RWPE1 (cell line): Measurements from ENCODE around the gene TSKU.
"Not testable (repeated sequence)": the region's sequence is repeated elsewhere in the genome, so short reads cannot be mapped to it uniquely, and the experiment has no call there.

Experiments
- CTCF ChIA-PET: fragments of 350-600 bp; sonication (Branson Sonifier 250); formaldehyde crosslinking; extraction: SDS; loops from one replicate; lab custom pipeline; 2021; lab: Yijun Ruan, JAX
- POLR2A ChIA-PET: fragments of 400-600 bp; formaldehyde crosslinking; extraction: SDS; loops from one replicate; lab custom pipeline; 2020; ENCODE audit warnings: antibody characterized with exemption; ENCODE audit not compliant: low non-redundant PET; lab: Yijun Ruan, JAX
- DNase-seq: peaks from one replicate; pipeline ENCODE4 v3.0.0; 2012; ENCODE audit warnings: low spot score
- H3K27ac ChIP-seq: fragments of 450-650 bp; 2 replicates; pipeline ENCODE4 v1.5.1; 2017
- CTCF ChIP-seq: fragments of 450-650 bp; conservative IDR thresholded peaks from 2 replicates; pipeline ENCODE4 v1.5.1; 2017; ENCODE audit warnings: low read depth, mild to moderate bottlenecking

Gene TSKU

GRCh38 chr11:76807206-76807875, 24.2 kb downstream of the TSKU start:
- peak; percentile 78 for TF ChIP-seq CTCF
- no peak for DNase-seq
- ChIA-PET CTCF (interaction anchor here (0.6 to 3.7 kb wide), 5 partner anchors 10 to 502 kb away, joined by 3 to 26 read pairs (median 4); no protein-coding TSS in a partner anchor), POLR2A (no interaction called here)
- peak overlapping the region; percentile 66 for H3K27ac ChIP-seq

- POLR2A ChIA-PET: no interaction called here
- CTCF ChIA-PET: interaction anchor here (0.7 to 3.7 kb wide), 2 partner anchors 23 to 111 kb away, joined by 3 to 26 read pairs; no protein-coding TSS in a partner anchor
- TF ChIP-seq CTCF: no peak
- H3K27ac ChIP-seq: peak overlapping the region; percentile 66
- no peak for DNase-seq
Observed at GRCh38 chr11:76808171-76808570, 25.0 kb downstream of the TSKU start.

- no peak for TF ChIP-seq CTCF
- DNase-seq: no peak
- no peak overlapping the region for H3K27ac ChIP-seq
- CTCF ChIA-PET: interaction anchor here (0.8 to 3.7 kb wide), 2 partner anchors 16 to 110 kb away, joined by 4 to 26 read pairs; no protein-coding TSS in a partner anchor
- POLR2A ChIA-PET: no interaction called here
Observed at GRCh38 chr11:76808996-76809395, 25.8 kb downstream of the TSKU start.

DNA sequence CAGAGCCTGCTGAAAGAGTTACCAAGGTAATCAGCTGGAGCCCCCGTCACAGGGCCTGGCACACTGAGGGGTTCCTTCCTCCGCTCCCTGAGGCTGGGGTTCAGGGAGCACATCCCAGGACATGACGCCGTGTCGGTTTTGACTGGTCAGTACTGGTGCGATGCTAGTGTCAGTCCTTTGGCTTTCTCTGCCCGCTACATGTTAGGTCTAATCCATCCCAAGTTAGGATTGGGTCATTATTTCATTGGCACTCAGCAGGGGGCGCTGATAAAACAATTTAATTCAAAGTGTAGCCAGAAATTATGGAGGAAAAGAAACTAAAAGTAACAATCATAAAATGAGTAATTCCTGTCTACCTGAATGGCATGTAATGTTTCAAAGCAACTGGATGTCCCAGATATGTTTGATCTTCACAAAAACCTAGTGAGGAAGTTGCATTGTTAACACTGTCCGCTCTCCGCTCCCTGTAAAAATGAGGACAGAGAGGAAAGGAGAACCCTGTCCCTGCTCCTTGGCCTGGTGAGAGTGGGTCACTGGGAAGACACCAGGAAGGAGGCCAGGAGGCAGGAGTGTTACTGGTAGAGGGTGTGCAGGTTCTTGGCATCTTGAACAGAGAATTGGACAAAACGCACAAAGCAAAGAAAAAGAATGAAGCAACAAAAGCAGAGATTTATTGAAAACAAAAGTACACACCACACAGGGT, 27.1 kb downstream of the TSKU start:
- CTCF ChIA-PET: interaction anchor here (0.5 to 3.7 kb wide), 4 partner anchors 109 to 272 kb away, joined by 3 to 26 read pairs (median 4); no protein-coding TSS in a partner anchor
- DNase-seq: peak; percentile 42
- no peak overlapping the region; the same call in 1 of the 2 replicates for H3K27ac ChIP-seq
- POLR2A ChIA-PET: no interaction called here
- peak; percentile 54 for TF ChIP-seq CTCF

- ChIA-PET CTCF (interaction anchor here (0.6 to 0.9 kb wide), 2 partner anchors 107 to 108 kb away, joined by 3 read pairs; no protein-coding TSS in a partner anchor), POLR2A (interaction anchor here (0.6 kb wide), 1 partner anchor 41 kb away, joined by 3 read pairs; no protein-coding TSS in a partner anchor)
- DNase-seq: no peak
- H3K27ac ChIP-seq: no peak overlapping the region
- no peak for TF ChIP-seq CTCF
Observed at GRCh38 chr11:76811259-76811658, 28.1 kb downstream of the TSKU start.

- DNase-seq: no peak
- no peak overlapping the region for H3K27ac ChIP-seq
- ChIA-PET CTCF (no interaction called here), POLR2A (no interaction called here)
- TF ChIP-seq CTCF: no peak
Observed at GRCh38 chr11:76814414-76814813, 31.3 kb downstream of the TSKU start.

GRCh38 chr11:76815678-76816077, 32.5 kb downstream of the TSKU start:
- CTCF ChIA-PET, H3K27ac ChIP-seq, POLR2A ChIA-PET, DNase-seq: not testable (repeated sequence)
